Mammary epithelial cell (primary cell): ENCODE data around the gene SOX8.

ENCODE experiments used
- CTCF ChIP-seq, 2 donors: IDR thresholded peaks in 1 of 2; conservative IDR thresholded peaks in 1 of 2; 2 replicates each; pipeline ENCODE4 v1.5.1; 2011 to 2012; ENCODE audit warnings: inconsistent platforms in 2 of 2, low read length in 2 of 2, mild to moderate bottlenecking in 2 of 2, control low read depth in 1 of 2, low read depth in 1 of 2; ENCODE audit not compliant: insufficient read depth in 1 of 2; ENCODE audit errors: extremely low read depth in 1 of 2
- EZH2 ChIP-seq: IDR thresholded peaks from 2 replicates; pipeline ENCODE4 v1.6.1; 2012; ENCODE audit warnings: low read length, inconsistent platforms, borderline replicate concordance

DNA sequence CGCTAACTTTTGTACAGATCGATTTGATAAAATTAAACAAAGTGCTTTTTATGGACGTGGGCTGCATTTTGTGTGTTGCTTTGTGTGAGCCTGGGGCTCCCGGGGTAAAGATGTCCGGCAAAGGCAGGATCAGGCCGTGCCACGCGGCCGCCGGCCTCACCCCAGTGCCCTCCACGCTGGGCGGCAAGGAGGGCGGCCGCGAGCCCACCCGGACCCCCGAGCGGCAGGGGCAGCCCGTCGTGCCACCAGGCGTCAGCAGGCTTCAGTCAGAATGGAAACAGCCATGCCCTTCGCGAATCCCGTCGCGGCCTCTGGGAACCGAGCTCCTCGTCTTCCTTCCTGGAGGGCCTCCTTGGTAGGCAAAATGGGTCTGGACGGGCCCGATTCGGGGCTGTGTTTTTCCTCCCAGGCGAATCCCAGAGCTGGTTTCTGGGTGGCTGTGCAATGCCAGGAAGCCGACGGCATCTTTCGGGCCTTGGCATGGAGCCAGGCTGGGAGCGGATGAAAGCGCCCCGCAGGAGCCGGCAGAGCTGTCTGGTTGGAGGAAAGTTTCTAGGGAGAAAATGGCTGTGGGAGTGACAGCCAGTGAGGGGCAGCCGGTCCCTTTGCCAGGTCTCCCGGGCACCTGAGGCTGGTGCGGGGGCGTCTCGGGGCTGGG lies 5.5 kb downstream of the SOX8 start:
- TF ChIP-seq CTCF (conservative IDR thresholded peaks at IDR 0.05 in 1 of 2, IDR thresholded peaks at IDR 0.05 in 1 of 2; ENCODE audit: extremely low read depth in 1 of 2, insufficient read depth in 1 of 2, low read depth in 1 of 2, low read length in 2 of 2) (no peak), EZH2 (no peak)
